Breast epithelium (tissue), 4 donors: ENCODE results near the gene EGFL7. TPM values are rescaled to one million over a fixed set of nuclear protein-coding genes. Genes with fewer than 3 reads are reported as not detected.

Experiments used
- DNase-seq, 2 donors: peaks; one replicate each; pipeline ENCODE4 v3.0.0-alpha.2; 2019; ENCODE audit warnings: low spot score in 2 of 2
- H3K27ac ChIP-seq, 2 donors: fragments of 200-600 bp; sonication (generic) in 1 of 2; one replicate each; pipeline ENCODE4 v1.5.1; 2016 to 2019; ENCODE audit warnings: mild to moderate bottlenecking in 1 of 2
- H3K27me3 ChIP-seq, 2 donors: fragments of 200-600 bp; sonication (generic) in 1 of 2; one replicate each; pipeline versions ENCODE4 v1.5.1 to v1.6.0; 2017 to 2019; ENCODE audit warnings: control low read depth in 1 of 2, mild to moderate bottlenecking in 1 of 2
- H3K36me3 ChIP-seq: fragments of 200-600 bp; one replicate; pipeline ENCODE4 v1.5.1; 2019
- H3K4me1 ChIP-seq, 2 donors: fragments of 200-600 bp; sonication (generic); one replicate each; pipeline ENCODE4 v1.5.1; 2016 to 2019; ENCODE audit warnings: control low read depth in 1 of 2
- H3K4me3 ChIP-seq, 3 donors: fragments of 200-600 bp; sonication (generic); 1 replicate in 2 of 3; 2 replicates in 1 of 3; pipeline ENCODE4 v1.5.1; 2016 to 2019; ENCODE audit warnings: mild to moderate bottlenecking in 3 of 3, moderate library complexity in 2 of 3
- H3K9me3 ChIP-seq, 2 donors: fragments of 200-600 bp; sonication (generic) in 1 of 2; one replicate each; pipeline ENCODE4 v1.5.1; 2016 to 2019; ENCODE audit warnings: control low read depth in 1 of 2
- POLR2A ChIP-seq: fragments of 450-650 bp; IDR thresholded peaks from one replicate; pipeline ENCODE4 v1.6.1; 2016; ENCODE audit warnings: antibody characterized with exemption, mild to moderate bottlenecking, moderate library complexity
- POLR2AphosphoS5 ChIP-seq, 3 donors: sonication (generic); formaldehyde crosslinking; IDR thresholded peaks; one replicate each; pipeline ENCODE4 v1.6.1; 2017; ENCODE audit warnings: antibody characterized with exemption in 3 of 3
- intact Hi-C: fragments of 100-400 bp; cut with DNase I; formaldehyde crosslinking; loops from one replicate; pipeline ENCODE4 v1.15.1; 2023; ENCODE audit warnings: low total_unique reads
- total RNA-seq, 3 donors: library from RNA; depleted of rRNA; stranded (reverse); fragments of >200 nt; gene quantifications; one replicate each; pipeline ENCODE4 v1.1.0, GENCODE V29; 2016
- TF ChIP-seq, protein P1 (sequence below), 3 donors: fragments of 450-650 bp; IDR thresholded peaks; one replicate each; pipeline ENCODE4 v1.5.1; 2016 to 2017; ENCODE audit warnings: antibody characterized with exemption in 3 of 3, mild to moderate bottlenecking in 3 of 3, moderate library complexity in 3 of 3

Gene EGFL7
- total RNA-seq, 3 donors from 2014 or later: 48.9 to 138 (median 53.4) TPM

DNA sequence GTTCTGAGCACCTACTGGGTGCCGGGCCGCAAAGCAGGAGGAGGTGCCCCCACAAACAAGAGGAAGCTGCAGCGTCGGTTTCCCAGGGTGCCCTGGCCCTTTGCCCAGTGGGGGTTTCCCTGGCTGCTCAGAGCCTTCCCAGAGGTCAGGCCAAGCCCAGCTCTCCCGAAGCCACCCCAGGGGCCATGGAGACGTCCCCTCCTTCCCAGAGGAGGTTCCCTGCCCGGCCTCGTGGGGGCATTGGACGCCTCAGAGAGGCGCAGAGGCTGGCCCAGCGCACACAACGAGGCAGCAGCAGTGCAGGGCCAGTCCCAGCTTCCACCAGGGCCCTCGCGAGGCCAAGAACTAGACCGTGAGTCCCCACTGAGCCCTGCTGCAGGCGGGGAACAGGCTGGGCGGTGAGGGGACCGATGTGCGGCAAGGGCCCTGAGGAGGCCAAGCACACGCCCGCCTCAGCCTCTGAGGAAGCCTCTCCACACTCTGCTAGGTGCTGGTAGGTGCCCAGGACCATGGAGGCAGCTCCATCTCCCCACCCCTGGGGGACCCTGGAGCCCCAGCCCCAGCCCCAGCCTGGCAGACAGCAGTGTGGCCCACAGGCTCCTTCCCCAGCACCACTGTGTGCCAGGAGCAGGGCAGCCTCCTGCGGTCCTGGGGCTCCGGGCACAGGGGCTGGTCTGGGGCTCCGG lies 56.6 kb downstream of the EGFL7 start:
- Histone ChIP-seq H3K27me3 (no peaks in the 10 kb centered on the region), H3K4me1 (no peaks in the 10 kb centered on the region)
- TF ChIP-seq POLR2AphosphoS5 (IDR thresholded peaks at IDR 0.05) (no peak), POLR2A (no peak)

DNA sequence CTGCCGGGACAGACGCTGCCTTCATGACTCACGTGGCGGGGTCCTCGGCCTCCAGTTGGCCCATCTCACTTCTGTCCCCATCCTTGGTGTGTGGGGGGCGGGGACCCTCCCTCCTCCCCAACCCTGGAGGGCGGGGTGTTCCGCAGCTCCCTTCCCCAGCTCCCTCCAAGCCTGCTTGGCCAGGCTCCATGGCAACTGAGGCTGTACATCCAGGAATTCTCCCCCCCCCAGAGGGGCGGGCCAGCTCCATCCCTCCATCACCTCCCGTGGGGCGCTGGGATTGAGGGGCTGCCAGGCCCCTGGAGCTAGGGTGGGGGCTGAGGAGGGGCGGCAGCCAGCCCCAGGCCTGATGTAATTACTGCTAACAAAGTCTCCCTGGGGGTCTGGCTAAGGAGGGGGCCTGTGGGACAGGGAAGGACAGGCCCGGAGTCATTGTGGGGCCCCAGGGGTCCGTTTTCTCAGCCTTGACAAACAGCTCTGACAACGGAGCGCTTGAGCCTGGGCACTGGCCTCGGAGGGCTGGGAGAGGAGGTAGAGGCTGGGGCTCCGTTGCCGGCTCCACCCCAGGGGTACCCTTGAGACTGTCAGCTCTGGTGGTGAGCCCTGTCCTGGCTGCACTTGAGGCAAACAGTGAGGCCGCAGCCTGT lies 57.7 kb downstream of the EGFL7 start:
- H3K4me3 ChIP-seq: no peak overlapping the region

More for the DNA sequence above, 56.6 kb downstream of the EGFL7 start:
- Histone ChIP-seq H3K4me3 (no peak overlapping the region), H3K27ac (no peak overlapping the region), H3K36me3 (peaks cover 13% of the 10 kb centered on the region), H3K9me3 (no peaks in the 10 kb centered on the region)
- intact Hi-C loops: no loop called here
- DNase-seq: no peak

DNA sequence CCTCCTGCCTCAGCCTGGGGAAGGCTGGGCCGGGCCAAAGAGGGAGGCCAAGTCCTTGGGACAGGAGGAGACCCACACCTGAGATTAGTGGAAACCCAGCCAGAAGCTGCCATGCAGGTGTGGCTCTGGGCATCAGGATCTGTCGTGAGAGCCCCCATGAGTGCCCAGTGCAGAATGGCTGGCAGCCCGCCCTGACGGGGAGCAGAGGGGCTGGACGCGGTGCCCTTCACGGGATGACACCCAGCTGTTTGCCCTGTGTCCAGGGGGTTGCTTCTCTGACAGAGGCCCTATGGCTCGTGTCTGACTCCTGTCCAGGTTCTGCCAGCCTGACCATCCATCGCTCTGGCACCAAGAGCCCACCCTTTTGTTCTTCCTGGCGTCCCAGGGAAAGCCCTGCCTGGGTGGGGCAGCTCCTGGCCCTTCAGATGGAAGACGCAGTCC lies 58.2 kb downstream of the EGFL7 start:
- intact Hi-C loops: no loop called here

More for the DNA sequence above, 57.7 kb downstream of the EGFL7 start:
- Histone ChIP-seq H3K9me3 (no peaks in the 10 kb centered on the region), H3K27me3 (no peaks in the 10 kb centered on the region), H3K27ac (peak overlapping the region in 1 of 2 donors; percentile 43), H3K36me3 (peaks cover 13% of the 10 kb centered on the region), H3K4me1 (no peaks in the 10 kb centered on the region)
- intact Hi-C loops: no loop called here
- DNase-seq: no peak
- TF ChIP-seq POLR2A: no peak
- no peak for TF ChIP-seq POLR2AphosphoS5 (IDR thresholded peaks at IDR 0.05)
- TF ChIP-seq, protein P1, sequence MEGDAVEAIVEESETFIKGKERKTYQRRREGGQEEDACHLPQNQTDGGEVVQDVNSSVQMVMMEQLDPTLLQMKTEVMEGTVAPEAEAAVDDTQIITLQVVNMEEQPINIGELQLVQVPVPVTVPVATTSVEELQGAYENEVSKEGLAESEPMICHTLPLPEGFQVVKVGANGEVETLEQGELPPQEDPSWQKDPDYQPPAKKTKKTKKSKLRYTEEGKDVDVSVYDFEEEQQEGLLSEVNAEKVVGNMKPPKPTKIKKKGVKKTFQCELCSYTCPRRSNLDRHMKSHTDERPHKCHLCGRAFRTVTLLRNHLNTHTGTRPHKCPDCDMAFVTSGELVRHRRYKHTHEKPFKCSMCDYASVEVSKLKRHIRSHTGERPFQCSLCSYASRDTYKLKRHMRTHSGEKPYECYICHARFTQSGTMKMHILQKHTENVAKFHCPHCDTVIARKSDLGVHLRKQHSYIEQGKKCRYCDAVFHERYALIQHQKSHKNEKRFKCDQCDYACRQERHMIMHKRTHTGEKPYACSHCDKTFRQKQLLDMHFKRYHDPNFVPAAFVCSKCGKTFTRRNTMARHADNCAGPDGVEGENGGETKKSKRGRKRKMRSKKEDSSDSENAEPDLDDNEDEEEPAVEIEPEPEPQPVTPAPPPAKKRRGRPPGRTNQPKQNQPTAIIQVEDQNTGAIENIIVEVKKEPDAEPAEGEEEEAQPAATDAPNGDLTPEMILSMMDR (IDR thresholded peaks at IDR 0.05): no peak

DNA sequence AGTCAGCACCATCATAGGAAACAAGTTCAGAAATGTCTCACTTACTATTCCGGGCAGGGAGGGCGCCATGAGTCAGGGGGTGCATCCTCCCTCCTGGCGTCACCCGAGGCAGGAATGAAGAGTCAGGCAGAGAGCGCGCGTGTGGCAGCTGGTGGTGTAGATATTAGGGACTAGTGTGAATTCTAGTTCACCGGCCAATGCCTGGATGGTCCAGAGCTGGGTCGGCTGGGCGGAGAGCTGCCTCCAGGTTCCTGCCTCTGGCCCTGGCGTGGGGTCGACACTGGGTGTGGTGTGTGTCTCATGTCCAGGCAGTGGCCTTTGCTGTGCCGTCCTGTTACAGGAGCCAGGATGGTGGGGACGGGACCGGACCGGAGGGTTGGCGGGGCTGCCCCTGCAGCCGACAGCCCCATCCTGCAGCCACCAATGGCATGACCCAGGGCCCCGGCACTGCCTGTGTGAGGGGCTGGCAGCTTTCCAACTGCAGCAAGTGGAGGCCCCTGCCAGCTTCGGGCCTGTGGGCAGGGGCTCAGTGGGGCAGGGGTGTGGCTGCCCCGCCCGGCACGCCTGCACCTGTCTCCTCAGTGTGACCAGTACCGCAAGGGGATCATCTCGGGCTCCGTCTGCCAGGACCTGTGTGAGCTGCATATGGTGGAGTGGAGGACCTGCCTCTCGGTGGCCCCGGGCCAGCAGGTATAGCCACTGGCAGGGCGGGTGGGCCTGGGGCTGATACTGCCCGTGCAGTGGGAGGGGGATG lies 58.8 kb downstream of the EGFL7 start:
- no peaks in the 10 kb centered on the region for H3K27me3 ChIP-seq
- no peak overlapping the region for H3K4me3 ChIP-seq
- peak overlapping the region in 1 of 2 donors; percentile 4 for H3K27ac ChIP-seq
- intact Hi-C loops: no loop called here
- peaks cover 13% of the 10 kb centered on the region for H3K36me3 ChIP-seq
- peak in 1 of 3 donors; percentile 27 for TF ChIP-seq POLR2AphosphoS5 (IDR thresholded peaks at IDR 0.05)
- TF ChIP-seq, protein P1 (IDR thresholded peaks at IDR 0.05): no peak
- H3K4me1 ChIP-seq: peaks cover 0 to 8% of the 10 kb centered on the region in 2 donors
- no peaks in the 10 kb centered on the region for H3K9me3 ChIP-seq
- DNase-seq: no peak

More for the DNA sequence above, 58.2 kb downstream of the EGFL7 start:
- peaks cover 13% of the 10 kb centered on the region for H3K36me3 ChIP-seq
- H3K4me3 ChIP-seq: no peak overlapping the region
- H3K27me3 ChIP-seq: no peaks in the 10 kb centered on the region
- no peak for DNase-seq
- H3K9me3 ChIP-seq: no peaks in the 10 kb centered on the region
- TF ChIP-seq POLR2AphosphoS5 (IDR thresholded peaks at IDR 0.05): no peak
- TF ChIP-seq, protein P1 (IDR thresholded peaks at IDR 0.05): no peak
- no peak for TF ChIP-seq POLR2A
- peaks cover 0 to 3% of the 10 kb centered on the region in 2 donors for H3K4me1 ChIP-seq
- peak overlapping the region in 1 of 2 donors; percentile 43 for H3K27ac ChIP-seq

Other genes with a start within 250 kb of the EGFL7 start
- gene INPP5E, start 223.1 kb upstream of the EGFL7 start, total RNA-seq: 1 to 10 TPM; 6.2 to 8.5 (median 8.2) TPM
- gene SEC16A, start 179.9 kb upstream of the EGFL7 start, total RNA-seq: 10 to 100 TPM; 41.9 to 55.1 (median 42.9) TPM
- 10 to 100 TPM; 12.6 to 33.8 (median 21.1) TPM for gene NOTCH1, start 116.9 kb upstream of the EGFL7 start, total RNA-seq
- 100 to 1,000 TPM; 106 to 551 (median 110) TPM for gene AGPAT2, start 24.5 kb downstream of the EGFL7 start, total RNA-seq
- gene DIPK1B, start 49.7 kb downstream of the EGFL7 start, total RNA-seq: 1 to 10 TPM; 4.8 to 8.2 (median 5.6) TPM
- 1 to 10 TPM in 2 of 3 donors, under 1 TPM in 1; 0.73 to 6.9 (median 6.7) TPM for gene LCN10, start 80.0 kb downstream of the EGFL7 start, total RNA-seq
- gene LCN6, start 85.6 kb downstream of the EGFL7 start, total RNA-seq: 10 to 100 TPM in 1 of 3 donors, 1 to 10 TPM in 2; 4.1 to 12.2 (median 9.5) TPM
- gene LCN8, start 95.3 kb downstream of the EGFL7 start, total RNA-seq: not detected
- not detected for gene LCN15, start 101.6 kb downstream of the EGFL7 start, total RNA-seq
- 100 to 1,000 TPM in 2 of 3 donors, 10 to 100 TPM in 1; 85.8 to 121 (median 103) TPM for gene TMEM141, start 128.4 kb downstream of the EGFL7 start, total RNA-seq
- gene CCDC183, start 133.4 kb downstream of the EGFL7 start, total RNA-seq: 1 to 10 TPM in 2 of 3 donors, under 1 TPM in 1; 0.64 to 5.7 (median 5.6) TPM
- gene RABL6, start 145.0 kb downstream of the EGFL7 start, total RNA-seq: 10 to 100 TPM; 38.2 to 51.5 (median 41.3) TPM
- gene AJM1, start 179.6 kb downstream of the EGFL7 start, total RNA-seq: 1 to 10 TPM; 1.0 to 2.3 (median 1.1) TPM
- gene PHPT1, start 186.5 kb downstream of the EGFL7 start, total RNA-seq: 10 to 100 TPM; 43.2 to 70.8 (median 52.5) TPM
- 1 to 10 TPM in 2 of 3 donors, under 1 TPM in 1; 0.64 to 5.6 (median 3.4) TPM for gene MAMDC4, start 189.4 kb downstream of the EGFL7 start, total RNA-seq
- 100 to 1,000 TPM; 334 to 365 (median 365) TPM for gene EDF1, start 203.4 kb downstream of the EGFL7 start, total RNA-seq
- 1 to 10 TPM; 3.4 to 8.9 (median 8.5) TPM for gene TRAF2, start 223.6 kb downstream of the EGFL7 start, total RNA-seq